ENCODE results near the gene RCOR1. TPM values are rescaled to one million over a fixed set of nuclear protein-coding genes. Genes with fewer than 3 reads are reported as not detected.
"Not testable (repeated sequence)": the region's sequence is repeated elsewhere in the genome, so short reads cannot be mapped to it uniquely, and the experiment has no call there.

Gene RCOR1
- total RNA-seq, 1 experiment from 2014 or later: 7.1 TPM

GRCh38 chr14:102633906-102634595 is 41.6 kb downstream of the RCOR1 start:
- Histone ChIP-seq H3K9me3 (no peaks in the 10 kb centered on the region), H3K4me3 (no peak overlapping the region), H3K36me3 (no peaks in the 10 kb centered on the region), H3K27me3 (no peaks in the 10 kb centered on the region)
- no peak for DNase-seq

DNA sequence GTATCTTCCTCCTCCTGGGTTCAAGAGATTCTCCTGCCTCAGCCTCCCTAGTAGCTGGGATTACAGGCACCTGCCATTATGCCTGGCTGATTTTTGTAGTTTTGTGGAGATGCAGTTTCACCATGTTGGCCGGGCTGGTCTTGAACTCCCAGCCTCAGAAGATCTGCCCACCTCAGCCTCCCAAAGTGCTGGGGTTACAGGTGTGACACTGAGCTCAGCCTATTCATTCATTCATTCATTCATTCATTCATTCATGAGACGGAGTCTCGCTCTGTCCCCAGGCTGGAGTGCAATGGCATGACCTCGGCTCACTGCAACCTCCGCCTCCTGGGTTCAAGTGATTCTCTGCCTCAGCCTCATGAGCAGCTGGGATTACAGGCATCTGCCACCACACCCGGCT is 47.2 kb downstream of the RCOR1 start:
- not testable (repeated sequence) for DNase-seq, H3K4me3 ChIP-seq, H3K36me3 ChIP-seq, H3K27me3 ChIP-seq, H3K9me3 ChIP-seq

- Histone ChIP-seq H3K9me3 (no peaks in the 10 kb centered on the region), H3K27me3 (no peaks in the 10 kb centered on the region), H3K36me3 (no peaks in the 10 kb centered on the region), H3K4me3 (no peak overlapping the region)
- DNase-seq: no peak
Observed at GRCh38 chr14:102644523-102644922, 52.1 kb downstream of the RCOR1 start.

GRCh38 chr14:102645746-102646440 is 53.4 kb downstream of the RCOR1 start:
- Histone ChIP-seq H3K27me3 (no peaks in the 10 kb centered on the region), H3K9me3 (no peaks in the 10 kb centered on the region), H3K36me3 (no peaks in the 10 kb centered on the region), H3K4me3 (no peak overlapping the region)
- no peak for DNase-seq

DNA sequence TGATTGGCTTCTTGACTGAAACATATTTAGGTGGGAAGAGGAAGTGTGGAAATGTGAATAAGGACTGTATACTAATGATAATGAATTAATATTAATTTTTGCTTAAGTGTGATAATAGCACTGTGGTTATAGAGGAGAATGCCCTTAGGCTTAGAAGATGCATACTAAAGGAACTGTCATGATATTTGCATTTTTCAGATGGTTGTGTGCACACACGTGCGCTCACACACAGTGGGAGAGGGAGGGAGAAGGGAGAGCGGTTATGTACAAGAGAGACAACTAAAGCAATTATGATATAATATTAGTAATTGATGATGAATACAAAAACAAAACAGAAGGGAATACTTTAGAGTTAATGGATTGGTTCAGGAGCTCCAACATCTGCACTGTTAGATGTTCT is 54.2 kb downstream of the RCOR1 start:
- Histone ChIP-seq H3K36me3 (no peaks in the 10 kb centered on the region), H3K4me3 (no peak overlapping the region), H3K27me3 (no peaks in the 10 kb centered on the region), H3K9me3 (no peaks in the 10 kb centered on the region)
- DNase-seq: no peak

- no peak overlapping the region for H3K4me3 ChIP-seq
- H3K36me3 ChIP-seq: no peaks in the 10 kb centered on the region
- no peak for DNase-seq
- no peaks in the 10 kb centered on the region for H3K9me3 ChIP-seq
- H3K27me3 ChIP-seq: no peaks in the 10 kb centered on the region
Observed at GRCh38 chr14:102652194-102652593, 59.7 kb downstream of the RCOR1 start.

GRCh38 chr14:102654298-102654697 is 61.8 kb downstream of the RCOR1 start:
- H3K4me3 ChIP-seq: no peak overlapping the region
- H3K9me3 ChIP-seq: no peaks in the 10 kb centered on the region
- no peak for DNase-seq
- no peaks in the 10 kb centered on the region for H3K27me3 ChIP-seq
- H3K36me3 ChIP-seq: no peaks in the 10 kb centered on the region

- no peaks in the 10 kb centered on the region for H3K36me3 ChIP-seq
- H3K27me3 ChIP-seq: no peaks in the 10 kb centered on the region
- DNase-seq: no peak
- H3K4me3 ChIP-seq: no peak overlapping the region
- H3K9me3 ChIP-seq: no peaks in the 10 kb centered on the region
Observed at GRCh38 chr14:102655137-102655536, 62.7 kb downstream of the RCOR1 start.

DNA sequence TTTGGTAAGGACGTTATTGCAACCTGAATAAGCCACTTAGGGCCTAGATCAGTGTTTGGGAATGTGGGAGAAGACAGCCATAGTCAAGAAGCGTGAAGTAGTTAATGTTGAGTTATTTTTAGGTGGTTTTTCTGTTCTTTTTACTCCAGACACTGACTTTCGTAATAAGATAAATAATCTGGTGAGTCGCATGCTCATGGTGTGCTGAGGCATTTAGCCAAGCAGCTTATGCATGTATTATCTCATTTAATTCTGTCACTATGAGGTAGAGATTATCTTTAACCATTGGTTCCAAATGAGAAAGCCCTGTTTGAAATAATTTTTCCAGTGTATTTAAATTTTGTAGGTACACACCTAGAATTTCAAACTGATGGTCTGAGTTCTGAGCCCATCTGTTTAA is 67.3 kb downstream of the RCOR1 start:
- Histone ChIP-seq H3K36me3 (no peaks in the 10 kb centered on the region), H3K9me3 (no peaks in the 10 kb centered on the region), H3K27me3 (no peaks in the 10 kb centered on the region), H3K4me3 (no peak overlapping the region)
- peak; percentile 31 for DNase-seq

DNA sequence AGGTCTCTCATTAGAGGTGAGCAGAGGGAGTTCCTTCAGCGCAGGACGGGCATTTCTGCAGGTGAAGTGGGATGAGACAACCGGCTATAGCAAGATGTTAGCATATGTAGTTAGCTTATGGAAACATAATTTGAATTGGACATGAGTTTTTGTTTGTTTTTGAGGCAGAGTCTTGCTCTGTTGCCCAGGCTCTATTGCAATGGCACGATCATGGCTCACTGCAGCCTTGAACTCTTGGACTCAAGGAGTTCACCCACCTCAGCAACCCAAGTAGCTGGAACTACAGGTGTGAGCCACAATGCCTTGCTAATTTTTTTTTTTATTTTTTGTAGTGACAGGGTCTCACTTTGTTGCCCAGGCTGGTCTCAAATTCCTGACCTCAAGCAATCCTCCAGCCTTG is 69.2 kb downstream of the RCOR1 start:
- no peak overlapping the region for H3K4me3 ChIP-seq
- no peaks in the 10 kb centered on the region for H3K27me3 ChIP-seq
- DNase-seq: no peak
- no peaks in the 10 kb centered on the region for H3K36me3 ChIP-seq
- H3K9me3 ChIP-seq: no peaks in the 10 kb centered on the region

- no peaks in the 10 kb centered on the region for H3K27me3 ChIP-seq
- no peak for DNase-seq
- no peak overlapping the region for H3K4me3 ChIP-seq
- H3K9me3 ChIP-seq: no peaks in the 10 kb centered on the region
- no peaks in the 10 kb centered on the region for H3K36me3 ChIP-seq
Observed at GRCh38 chr14:102662636-102663430, 70.4 kb downstream of the RCOR1 start.

- no peak for DNase-seq
- Histone ChIP-seq H3K36me3 (no peaks in the 10 kb centered on the region), H3K27me3 (no peaks in the 10 kb centered on the region), H3K9me3 (no peaks in the 10 kb centered on the region), H3K4me3 (no peak overlapping the region)
Observed at GRCh38 chr14:102663440-102663839, 71.0 kb downstream of the RCOR1 start.

GRCh38 chr14:102665621-102666020 is 73.2 kb downstream of the RCOR1 start:
- Histone ChIP-seq H3K9me3 (no peaks in the 10 kb centered on the region), H3K27me3 (no peaks in the 10 kb centered on the region), H3K36me3 (no peaks in the 10 kb centered on the region), H3K4me3 (no peak overlapping the region)
- DNase-seq: no peak

DNA sequence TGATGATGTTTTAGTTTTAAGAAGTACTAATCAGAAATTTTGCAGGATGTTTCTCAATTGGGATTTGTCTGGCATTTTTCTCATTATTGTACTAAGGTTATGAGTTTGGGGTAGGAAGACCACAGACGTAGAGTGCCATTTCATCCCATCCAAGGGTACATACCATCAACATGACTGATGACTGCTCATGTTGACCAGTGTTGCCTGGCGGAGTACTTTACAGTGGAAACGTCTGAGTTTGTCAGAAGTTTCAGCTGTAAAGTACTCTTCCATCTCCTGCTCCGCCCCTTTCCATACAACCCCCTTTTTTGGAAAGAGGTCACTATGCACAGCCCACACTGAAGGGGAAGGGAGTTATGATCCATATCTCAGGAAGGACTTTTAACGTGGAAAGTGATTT is 74.2 kb downstream of the RCOR1 start:
- H3K4me3 ChIP-seq: no peak overlapping the region
- no peaks in the 10 kb centered on the region for H3K36me3 ChIP-seq
- DNase-seq: no peak
- no peaks in the 10 kb centered on the region for H3K27me3 ChIP-seq
- H3K9me3 ChIP-seq: no peaks in the 10 kb centered on the region

DNA sequence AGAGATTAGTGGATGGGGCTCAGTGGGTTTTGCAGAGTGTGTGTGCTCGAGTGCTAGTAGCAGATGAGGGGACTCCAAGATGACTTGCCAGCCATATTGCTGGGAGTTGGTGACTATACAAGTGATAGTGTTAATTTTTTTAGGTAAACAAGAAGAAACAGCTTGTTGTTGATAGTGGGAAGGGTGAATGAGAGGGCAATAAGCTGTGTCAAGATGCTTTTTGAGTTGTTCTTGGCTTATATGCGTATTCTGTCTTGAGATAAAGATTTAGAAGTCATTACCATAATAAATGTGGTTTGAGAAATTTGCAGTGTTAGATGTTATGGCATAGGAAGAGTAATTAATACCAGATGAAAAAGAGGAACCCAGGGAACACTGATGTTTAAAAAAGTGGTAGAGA is 75.3 kb downstream of the RCOR1 start:
- DNase-seq: no peak
- Histone ChIP-seq H3K4me3 (no peak overlapping the region), H3K36me3 (no peaks in the 10 kb centered on the region), H3K27me3 (no peaks in the 10 kb centered on the region), H3K9me3 (no peaks in the 10 kb centered on the region)

GRCh38 chr14:102668291-102668873 is 75.9 kb downstream of the RCOR1 start:
- Histone ChIP-seq H3K36me3 (no peaks in the 10 kb centered on the region), H3K9me3 (no peaks in the 10 kb centered on the region), H3K27me3 (no peaks in the 10 kb centered on the region), H3K4me3 (no peak overlapping the region)
- DNase-seq: no peak

DNA sequence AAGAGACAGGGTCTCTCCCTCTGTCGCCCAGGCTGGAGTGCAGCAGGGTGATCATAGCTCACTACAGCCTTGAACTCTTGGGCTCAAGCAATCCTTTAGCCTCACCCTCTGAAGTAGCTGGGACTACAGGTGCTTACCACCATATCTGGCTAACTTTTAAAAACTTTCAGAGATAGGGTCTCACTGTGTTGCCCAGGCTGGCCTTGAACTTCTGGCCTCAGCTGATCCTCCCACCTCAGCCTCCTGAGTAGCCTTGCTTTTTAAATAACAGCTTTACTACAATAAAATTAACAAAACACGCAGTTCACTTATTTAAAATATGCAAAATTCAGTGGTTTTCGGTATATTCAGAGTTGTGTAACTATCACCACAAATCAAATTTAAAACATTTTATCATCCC is 79.0 kb downstream of the RCOR1 start:
- no peak for DNase-seq
- Histone ChIP-seq H3K36me3 (no peaks in the 10 kb centered on the region), H3K9me3 (no peaks in the 10 kb centered on the region), H3K4me3 (no peak overlapping the region), H3K27me3 (no peaks in the 10 kb centered on the region)
